Activated CD8-positive, alpha-beta memory T cell treated with anti-CD3 and anti-CD28 coated beads for 4 hours (primary cell): ENCODE data around the gene GALNT7.
"Not testable (repeated sequence)": the region's sequence is repeated elsewhere in the genome, so short reads cannot be mapped to it uniquely, and the experiment has no call there.

Experiments used
- DNase-seq, 2 donors: peaks; one replicate each; pipeline ENCODE4 v3.0.0-alpha.2; 2020; ENCODE audit warnings: low read depth in 2 of 2

Gene GALNT7, protein sequence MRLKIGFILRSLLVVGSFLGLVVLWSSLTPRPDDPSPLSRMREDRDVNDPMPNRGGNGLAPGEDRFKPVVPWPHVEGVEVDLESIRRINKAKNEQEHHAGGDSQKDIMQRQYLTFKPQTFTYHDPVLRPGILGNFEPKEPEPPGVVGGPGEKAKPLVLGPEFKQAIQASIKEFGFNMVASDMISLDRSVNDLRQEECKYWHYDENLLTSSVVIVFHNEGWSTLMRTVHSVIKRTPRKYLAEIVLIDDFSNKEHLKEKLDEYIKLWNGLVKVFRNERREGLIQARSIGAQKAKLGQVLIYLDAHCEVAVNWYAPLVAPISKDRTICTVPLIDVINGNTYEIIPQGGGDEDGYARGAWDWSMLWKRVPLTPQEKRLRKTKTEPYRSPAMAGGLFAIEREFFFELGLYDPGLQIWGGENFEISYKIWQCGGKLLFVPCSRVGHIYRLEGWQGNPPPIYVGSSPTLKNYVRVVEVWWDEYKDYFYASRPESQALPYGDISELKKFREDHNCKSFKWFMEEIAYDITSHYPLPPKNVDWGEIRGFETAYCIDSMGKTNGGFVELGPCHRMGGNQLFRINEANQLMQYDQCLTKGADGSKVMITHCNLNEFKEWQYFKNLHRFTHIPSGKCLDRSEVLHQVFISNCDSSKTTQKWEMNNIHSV

DNA sequence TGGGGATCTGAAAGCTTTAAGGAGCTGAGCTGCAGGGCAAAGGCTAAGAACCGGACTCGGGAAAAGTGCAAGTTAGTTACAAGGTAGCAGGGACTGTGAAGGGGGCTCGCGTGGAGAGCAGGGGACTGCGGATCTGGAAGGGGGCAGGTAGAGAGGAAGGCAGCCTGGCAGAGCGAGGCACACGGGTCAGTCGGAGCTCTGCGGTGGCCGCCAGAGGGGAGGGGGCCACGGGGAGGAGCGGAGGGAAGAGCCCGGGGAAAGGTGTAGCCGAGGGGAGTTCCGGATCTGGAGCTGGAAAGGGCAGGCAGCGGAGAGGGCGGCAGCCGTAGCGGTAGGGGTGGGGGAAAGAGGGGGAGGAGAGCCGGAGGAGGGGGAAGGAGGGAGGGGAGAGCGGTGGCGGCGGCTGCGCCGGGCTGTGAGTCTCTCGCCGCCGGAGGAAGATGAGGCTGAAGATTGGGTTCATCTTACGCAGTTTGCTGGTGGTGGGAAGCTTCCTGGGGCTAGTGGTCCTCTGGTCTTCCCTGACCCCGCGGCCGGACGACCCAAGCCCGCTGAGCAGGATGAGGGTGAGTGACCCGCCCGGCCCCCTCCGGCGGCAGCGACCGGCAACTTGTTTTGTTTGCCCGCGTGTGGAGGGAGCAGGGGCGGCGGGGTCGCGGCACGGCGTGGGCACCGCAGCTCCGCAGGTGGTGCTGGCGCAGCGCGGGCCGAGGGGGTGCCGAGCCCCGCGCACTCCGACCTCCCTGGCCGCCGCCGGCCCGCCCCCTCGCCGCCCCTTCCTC lies at the start of gene GALNT7:
Gene GALNT7, plus strand, starts transcription at position 416 of the 782 bp plus-strand sequence. Its CDS starts 25 bp downstream, at position 441.
- peak; percentile 41 to 53 for DNase-seq

DNA sequence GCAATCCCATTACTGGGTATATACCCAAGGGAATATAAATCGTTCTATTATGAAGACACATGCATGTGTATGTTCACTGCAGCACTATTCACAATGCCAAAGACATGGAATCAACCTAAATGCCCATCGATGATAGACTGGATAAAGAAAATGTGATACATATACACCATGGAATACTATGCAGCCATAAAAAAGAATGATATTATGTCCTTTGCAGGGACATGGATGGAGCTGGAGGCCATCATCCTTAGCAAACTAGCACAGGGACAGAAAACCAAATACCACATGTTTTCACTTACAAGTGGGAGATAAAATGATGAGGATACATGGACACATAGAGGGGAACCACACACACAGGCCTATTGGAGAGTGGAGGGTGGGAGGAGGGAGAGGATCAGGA lies 49.8 kb upstream of the GALNT7 start:
- DNase-seq: not testable (repeated sequence)

DNA sequence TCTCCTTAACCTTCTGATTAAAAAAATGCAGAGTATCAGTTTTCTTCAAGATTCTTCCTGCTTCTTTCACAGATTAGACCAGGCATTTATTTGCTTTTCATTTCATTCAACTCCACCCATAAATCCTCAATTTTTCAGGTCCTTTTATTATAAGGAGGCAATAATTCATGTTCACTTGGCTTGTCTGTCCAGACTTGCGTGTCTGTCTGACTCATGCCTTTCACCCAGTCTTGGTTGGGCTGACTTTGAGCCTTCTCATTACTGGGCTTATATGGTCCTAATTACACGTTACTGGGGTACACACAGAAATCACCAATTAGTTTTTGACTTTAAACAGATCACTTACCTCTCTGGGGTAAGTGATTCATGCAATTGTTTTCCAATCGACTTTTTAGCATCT lies 48.8 kb upstream of the GALNT7 start:
- DNase-seq: no peak

DNA sequence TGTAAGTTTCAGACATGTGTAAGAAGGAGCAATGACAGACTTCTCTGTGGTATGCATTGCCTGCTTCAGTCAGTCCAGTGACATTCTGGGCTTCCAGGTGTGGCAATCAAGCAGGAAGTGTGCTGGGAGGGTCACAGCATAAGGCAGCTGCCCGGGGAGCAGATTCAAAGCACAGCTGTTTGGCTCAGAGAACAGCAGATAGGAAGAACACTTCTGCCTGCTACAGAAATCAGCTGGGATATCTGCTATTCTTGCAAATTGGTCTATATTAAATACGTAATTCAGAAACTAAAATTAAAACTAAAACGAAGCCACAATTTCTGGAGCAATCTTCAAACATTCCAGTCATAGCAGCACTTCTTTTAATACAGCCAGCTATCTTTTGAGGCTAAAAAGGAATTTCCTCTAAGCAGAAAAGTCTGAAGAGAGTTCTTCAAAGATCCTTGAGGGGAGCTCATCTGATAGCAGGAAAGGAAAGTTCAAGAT lies 47.5 kb upstream of the GALNT7 start:
- DNase-seq: no peak

DNA sequence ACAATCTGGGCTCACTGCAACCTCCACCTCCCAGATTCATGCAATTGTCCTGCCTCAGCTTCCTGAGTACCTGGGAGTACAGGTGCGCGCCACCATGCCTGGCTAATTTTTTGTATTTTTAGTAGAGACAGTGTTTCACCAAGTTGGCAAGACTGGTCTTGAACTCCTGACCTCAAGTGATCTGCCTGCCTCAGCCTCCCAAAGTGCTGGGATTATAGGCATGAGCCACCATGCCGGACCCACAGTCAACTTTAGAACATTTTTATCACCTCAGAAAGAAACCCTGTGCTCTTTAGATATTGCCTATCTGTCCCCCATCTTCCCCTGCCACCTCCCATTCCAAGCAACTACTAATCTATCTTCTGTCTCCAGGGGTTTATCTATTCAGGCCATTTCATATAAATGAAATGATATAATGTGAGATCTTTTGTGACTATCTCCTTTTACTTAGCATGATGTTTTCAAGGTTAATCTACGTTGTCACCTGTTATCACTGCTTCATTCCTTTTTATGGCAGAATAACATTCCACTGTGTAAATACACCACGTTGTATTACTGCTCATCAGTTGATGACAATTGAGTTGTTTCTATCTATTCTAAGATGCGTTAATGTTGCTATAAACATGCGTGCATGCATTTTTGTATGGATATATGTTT lies 44.3 kb upstream of the GALNT7 start:
- no peak for DNase-seq

DNA sequence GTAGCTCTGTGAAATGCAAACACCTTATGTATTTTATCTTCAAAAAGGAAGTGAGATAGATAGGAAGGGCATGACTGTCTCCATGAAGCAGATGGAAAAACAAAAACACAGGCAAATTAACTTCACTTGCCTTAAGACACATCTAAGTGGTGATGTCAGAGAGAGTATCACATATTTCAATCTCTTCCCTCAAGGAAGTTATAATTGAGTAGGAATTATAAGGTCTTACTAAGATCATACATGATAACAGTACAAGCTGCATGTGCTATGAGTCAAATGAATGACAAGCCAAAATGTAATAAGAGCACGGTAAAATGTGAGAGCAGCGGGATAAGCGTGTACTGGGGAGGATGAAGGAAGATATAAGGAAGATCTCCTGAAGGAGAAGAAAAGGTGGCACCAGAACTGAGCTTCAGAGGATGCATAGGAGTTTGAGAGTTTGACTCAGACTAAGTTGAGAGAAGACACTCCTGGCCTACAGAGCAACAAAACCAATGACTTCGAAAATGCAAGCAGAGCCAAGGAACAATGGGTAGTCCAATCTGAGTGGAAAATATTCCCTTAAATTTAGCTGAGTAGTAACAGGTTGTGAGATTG lies 43.3 kb upstream of the GALNT7 start:
- DNase-seq: no peak

DNA sequence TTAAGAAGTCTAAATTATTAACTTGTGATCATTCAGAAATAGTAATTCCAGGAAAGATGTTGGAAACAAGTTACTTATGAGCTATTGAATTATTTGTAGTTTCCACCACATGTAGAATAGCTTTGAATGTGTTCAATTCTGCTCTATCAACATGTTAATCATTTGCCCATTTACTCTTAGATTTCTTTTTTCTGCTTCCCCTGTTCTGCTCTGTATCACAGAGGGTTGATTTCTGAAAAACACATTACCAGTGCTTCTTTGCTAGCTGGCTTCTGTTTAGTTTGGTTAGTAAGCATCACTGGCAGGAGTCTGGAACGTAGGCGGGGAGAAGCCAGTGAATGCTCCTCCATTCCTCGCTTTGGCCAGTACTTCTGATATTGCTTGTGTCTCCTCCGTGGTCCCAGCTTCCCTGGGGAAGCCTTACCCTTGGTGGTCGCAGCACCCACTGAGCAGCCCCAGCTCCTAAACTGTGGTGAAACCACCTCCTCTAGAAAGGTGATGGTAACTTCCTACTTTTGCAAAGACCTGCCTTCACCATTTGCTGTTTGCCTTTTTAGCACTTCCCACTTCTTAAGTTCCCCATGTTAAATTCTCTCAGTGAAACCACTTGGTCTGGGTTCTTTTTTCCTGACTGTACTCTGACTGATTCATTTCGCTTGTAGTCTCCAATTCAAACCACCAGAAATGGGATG lies 40.3 kb upstream of the GALNT7 start:
- DNase-seq: no peak

DNA sequence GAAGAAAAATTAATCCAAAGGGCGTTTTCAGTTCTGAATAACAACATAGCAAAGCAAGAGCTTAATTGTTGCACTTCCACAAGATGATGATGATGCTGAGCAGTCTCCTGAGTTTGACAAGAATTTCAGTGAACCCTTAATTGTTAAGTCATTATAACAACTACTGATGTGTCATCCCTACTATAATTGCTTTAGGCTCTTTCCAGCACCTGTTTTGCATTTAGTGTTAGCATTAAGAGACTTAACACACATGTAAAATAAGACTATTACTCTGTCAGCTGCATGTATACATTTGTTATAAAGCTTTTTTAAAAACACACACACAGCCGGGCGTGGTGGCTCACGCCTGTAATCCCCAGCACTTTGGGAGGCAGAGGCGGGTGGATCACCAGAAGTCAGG lies 37.9 kb upstream of the GALNT7 start:
- no peak for DNase-seq

DNA sequence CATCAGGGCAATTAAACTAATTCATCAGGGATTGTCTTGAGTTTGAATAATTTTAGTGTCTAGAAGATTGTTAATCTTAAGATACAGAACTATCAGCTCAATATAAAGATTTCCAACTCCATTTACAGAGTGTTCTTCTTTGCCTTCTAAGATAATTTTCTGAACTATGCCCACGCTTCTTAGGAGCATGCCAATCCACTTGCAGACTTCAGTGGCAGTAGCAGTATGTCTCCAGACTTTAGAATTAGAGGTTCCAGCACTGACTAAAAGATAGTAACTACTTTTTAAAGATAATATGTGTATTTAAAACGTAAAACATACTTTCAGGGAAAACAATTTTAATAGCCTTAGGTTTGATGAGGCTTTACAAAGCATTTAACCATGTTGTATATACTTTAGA lies 34.2 kb upstream of the GALNT7 start:
- no peak for DNase-seq

DNA sequence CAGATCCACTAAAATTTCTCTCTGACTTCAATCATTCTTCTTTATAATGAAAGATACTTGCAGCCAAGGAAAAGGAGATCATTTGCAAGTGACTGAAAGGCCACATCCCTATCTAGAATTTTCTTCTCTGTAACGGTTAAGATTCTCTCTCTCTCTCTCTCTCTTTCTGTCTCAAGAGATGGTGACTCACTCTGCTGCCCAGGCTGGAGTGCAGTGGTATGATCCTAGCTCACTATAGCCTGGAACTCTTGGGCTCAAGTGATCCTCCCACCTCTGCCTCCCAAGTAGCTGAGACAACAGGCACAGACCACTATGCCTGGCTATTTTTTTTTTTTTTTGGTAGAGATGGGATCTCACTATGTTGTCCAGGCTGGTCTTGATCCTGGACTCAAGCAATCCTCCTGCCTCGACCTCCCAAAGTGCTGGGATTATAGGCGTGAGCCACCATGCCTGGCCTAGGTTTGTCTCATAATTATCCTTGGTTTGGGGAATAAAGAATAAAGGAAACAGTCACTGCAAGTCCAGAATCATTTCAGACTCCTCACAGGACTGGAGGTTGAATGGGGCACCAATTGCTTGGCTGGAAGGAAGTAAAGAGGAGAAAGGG lies 33.3 kb upstream of the GALNT7 start:
- DNase-seq: no peak

DNA sequence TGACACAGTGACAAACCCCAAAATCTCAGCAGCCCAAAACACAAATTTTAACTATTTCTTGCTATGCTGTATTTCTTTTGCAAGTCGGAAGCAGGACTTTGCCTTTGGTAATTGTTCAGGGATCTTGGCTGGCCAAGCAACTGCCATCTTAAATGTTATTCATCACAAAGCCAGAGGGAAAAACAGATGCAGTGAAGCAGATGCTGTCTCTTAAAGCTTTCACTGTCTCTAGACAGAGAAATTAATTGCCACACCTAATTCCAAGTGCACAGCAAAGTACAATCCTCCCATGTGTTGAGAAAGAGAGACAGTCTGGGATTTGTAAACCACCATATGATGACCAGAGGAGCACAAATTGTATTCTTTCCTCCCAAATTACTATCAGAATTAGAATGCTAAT lies 30.0 kb upstream of the GALNT7 start:
- DNase-seq: no peak

DNA sequence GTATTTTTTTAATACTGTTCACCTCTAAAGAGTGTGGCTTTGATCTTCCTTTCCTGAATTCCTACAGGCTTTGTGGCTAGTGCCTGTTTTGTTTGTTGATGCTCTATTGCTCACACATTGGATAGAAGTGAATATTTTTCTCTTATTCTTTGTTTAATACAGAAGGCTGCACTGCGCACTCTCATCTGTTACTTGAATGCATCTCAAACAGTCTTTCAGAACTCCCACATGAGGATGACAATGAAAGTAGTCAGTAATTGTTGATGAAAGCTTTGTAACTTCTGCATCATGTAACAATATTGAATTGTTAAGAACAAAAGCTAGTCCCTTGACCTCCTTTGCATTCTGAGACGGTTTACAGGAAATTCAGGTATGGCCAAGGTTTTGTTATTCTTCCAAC lies 29.1 kb upstream of the GALNT7 start:
- DNase-seq: no peak

DNA sequence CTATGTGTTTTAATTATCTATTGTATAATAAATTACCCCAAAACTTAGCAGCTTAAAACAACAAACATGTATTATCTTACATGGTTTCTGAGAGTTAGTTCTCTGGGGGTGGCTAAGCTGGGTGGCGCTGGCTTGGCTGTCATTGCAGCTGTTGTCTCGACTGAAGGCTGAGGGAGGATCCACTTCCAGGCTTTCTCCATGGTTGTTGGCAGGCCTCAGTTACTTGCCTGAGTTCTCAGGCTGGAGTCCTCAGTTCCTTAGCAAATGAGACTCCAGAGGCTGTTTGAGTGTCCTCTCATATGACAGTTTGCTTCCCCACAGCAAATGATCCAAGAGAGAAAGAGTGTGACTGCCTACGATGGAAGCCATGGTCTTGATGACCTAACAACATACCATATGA lies 23.5 kb upstream of the GALNT7 start:
- no peak for DNase-seq

DNA sequence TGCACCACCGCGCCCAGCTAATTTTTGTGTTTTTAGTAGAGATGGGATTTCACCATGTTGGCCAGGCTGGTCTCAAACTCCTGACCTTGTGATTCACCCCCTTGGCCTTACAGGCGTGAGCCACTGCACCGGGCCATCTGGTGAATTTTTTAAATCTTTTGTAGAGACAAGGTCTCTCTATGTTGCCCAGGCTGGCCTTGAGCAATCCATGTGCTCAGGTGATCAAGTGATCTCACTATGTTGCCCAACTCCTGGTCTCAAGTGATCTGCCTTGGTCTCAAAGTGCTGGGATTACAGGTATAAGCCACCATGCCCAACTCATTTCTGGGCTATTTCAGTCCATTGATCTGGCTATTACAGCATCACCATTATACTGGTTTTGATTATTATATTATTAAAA lies 22.2 kb upstream of the GALNT7 start:
- DNase-seq: no peak

DNA sequence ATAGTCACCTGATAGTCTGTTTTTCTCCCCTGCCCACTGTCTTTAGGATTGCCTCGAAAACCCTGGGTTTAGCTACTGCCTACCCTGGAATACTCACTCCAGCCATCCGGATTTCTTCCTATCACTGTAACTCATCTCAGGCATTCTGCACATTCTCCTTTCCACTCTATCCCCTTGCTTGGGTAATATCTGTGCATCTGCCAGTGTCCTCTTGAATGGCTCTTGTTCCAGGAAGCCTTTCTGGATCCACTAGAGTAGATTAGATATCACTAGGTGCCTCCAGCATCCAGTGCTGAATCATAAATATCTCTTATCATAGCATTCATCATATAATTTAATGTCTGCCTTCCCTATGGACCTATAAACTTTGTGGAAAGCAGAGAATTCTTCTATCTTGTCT lies 17.1 kb upstream of the GALNT7 start:
- no peak for DNase-seq

DNA sequence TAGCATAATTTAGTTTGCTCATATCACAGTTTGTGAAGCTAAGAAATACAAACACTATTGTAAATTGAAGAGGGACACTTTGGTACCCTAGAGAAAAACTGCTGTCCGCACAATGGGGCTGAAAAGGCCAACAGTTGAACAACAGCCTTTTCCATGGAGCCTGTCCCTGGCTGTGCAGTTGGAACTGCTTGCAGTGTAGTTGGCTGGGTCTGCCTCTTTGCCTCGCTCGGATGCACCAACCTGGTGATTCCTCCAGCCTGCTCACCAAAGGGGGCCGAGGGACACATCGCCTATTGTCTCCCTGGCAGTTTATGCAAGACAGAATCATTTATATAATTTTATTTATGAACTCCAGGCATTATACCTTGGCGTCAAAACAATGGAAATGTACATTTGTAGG lies 16.5 kb upstream of the GALNT7 start:
- no peak for DNase-seq

DNA sequence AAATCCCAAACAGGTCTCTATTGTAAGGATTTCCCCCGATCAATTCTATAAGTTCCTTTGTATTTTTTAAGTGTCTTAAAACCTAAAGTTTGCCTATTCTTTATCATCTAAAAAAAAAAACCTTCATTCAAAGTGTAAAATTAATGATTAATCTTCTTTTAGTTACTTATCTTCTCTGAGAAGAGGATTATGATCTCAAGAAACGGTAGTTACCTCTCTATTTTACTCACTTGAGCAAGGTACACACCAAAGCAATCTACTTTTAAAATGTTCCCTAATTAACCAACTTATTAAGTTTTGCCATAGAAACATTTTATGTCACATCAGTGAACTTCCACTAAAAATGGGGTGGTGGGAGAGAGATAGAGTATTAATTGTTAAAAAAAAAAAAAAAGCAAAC lies 15.2 kb upstream of the GALNT7 start:
- no peak for DNase-seq

DNA sequence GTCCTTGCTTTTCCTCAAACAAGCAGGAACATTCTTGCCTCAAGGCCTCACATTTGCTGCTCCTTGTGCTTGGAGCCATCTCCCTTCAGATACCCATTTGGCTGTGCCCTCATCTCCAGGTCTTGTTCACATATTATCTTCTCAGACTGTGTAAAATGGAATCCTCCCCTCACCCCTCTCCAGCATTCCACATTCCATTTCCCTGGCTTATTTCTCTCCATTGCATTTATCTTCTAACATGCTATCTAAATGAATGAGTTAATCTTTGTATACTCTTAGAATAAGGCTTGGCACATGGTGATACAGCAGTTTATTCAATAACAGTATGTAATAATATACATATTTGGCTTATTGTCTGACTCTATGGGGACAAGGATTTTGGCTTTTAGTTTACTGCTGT lies 8.8 kb upstream of the GALNT7 start:
- no peak for DNase-seq

DNA sequence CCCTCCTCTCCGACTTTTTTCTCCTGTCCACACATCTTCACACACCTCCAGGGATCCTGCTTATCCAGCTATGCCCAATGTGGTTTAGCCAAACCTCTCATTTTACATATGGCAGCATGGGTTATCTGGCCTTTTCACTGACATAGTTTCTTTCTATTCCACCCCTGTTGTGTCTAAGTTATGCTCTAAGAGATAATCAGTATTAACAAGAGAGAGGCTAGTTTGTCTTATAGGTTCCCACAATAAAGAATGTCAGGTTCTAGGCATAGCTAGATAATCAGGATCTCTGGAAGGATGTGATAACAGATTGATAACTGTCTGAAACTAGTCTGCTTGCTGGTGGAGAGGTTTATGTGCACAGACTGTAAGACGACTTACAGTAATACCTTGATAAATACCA lies 7.7 kb upstream of the GALNT7 start:
- DNase-seq: no peak

DNA sequence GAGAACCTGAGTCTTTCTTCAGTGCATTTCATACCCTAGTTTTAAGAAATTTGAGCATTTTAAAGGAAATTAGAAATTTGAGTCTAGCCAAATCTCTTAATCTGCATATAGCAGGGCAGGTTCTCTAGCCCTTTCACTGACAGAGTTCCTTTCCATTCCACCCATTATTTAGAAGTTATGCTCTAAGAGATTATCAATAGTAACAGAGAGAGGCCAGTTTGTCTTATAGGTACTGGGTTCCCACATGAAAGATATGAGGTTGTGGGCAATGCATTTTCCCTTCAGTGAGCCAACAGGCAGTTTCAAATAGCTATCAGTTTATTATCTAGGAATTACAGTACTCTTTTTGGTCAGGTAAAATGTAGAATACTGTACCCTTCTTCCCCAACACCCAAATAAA lies 7.3 kb upstream of the GALNT7 start:
- DNase-seq: no peak

DNA sequence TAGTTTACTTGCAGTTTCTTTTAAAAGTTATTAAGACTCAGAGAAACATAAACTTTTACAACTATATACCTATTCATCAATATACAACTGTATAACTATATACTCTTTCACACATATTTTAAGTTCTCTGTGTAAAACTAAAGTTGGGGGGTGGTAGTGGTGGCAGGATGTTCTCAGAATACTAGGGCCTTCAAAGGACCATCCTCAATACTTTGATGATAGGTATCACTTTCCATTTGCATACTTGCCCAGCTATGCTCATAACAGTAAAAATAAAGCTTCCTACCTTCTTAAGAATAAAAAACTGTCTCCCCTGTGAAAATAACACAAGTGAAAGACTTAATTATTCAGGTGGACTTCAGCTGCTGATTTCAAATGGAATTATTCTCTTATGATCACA lies 2.9 kb upstream of the GALNT7 start:
- no peak for DNase-seq
